ENCODE measurements around the gene PRKCE. TPM values are rescaled to one million over a fixed set of nuclear protein-coding genes. Genes with fewer than 3 reads are reported as not detected.

PRKCE gene
- total and polyA plus RNA-seq, 7 donors: 3.0 to 22.8 (median 16.1) TPM

- Histone ChIP-seq H3K27ac (no peak overlapping the region), H3K4me1 (peaks cover 4% of the 10 kb centered on the region), H3K27me3 (ENCODE audit: insufficient read depth in 3 of 3, low read length in 2 of 3) (no peaks in the 10 kb centered on the region), H3K4me3 (no peak overlapping the region), H3K36me3 (ENCODE audit: insufficient read depth in 1 of 2, low read depth in 1 of 2) (peaks cover 0 to 4% of the 10 kb centered on the region in 2 donors), H3K9me3 (no peaks in the 10 kb centered on the region)
- DNase-seq (no peak), ATAC-seq (no peak)
- intact Hi-C loops (cut with DNase I): loop anchor here in 1 of 2 donors (5.0 kb wide), 1 partner anchor 368 kb away; no protein-coding TSS in a partner anchor
- 81 to 92% (median 87%) methylated on average over 3 of the region's 3 CpGs for WGBS, 3 donors
- TF ChIP-seq, protein P1, sequence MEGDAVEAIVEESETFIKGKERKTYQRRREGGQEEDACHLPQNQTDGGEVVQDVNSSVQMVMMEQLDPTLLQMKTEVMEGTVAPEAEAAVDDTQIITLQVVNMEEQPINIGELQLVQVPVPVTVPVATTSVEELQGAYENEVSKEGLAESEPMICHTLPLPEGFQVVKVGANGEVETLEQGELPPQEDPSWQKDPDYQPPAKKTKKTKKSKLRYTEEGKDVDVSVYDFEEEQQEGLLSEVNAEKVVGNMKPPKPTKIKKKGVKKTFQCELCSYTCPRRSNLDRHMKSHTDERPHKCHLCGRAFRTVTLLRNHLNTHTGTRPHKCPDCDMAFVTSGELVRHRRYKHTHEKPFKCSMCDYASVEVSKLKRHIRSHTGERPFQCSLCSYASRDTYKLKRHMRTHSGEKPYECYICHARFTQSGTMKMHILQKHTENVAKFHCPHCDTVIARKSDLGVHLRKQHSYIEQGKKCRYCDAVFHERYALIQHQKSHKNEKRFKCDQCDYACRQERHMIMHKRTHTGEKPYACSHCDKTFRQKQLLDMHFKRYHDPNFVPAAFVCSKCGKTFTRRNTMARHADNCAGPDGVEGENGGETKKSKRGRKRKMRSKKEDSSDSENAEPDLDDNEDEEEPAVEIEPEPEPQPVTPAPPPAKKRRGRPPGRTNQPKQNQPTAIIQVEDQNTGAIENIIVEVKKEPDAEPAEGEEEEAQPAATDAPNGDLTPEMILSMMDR (IDR thresholded peaks at IDR 0.05): no peak
Measured at GRCh38 chr2:45994060-45994459, 342.6 kb downstream of the PRKCE start.

DNA sequence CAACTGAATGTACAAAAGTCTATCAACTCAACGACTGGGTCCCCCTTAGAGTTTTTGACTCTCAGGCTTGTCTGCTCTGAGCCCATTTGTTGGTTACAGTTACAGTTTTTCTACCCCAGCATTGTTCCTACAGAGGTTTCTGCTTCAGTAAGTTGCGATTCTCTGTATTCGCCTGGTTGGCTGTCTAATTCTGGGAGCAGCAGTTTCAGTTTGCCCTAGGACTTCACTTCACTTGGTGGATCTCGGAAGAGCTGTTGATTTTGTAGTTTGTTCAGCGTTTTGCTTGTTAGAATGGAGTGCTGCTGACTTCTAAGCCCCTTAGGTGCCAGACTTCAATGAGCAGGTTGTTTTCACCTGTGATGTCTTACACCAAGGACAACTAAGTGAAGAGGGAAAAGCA is 349.2 kb downstream of the PRKCE start:
- Histone ChIP-seq H3K36me3 (ENCODE audit: insufficient read depth in 1 of 2, low read depth in 1 of 2) (peaks cover 0 to 21% of the 10 kb centered on the region in 2 donors), H3K4me1 (no peaks in the 10 kb centered on the region), H3K4me3 (no peak overlapping the region), H3K9me3 (no peaks in the 10 kb centered on the region), H3K27me3 (ENCODE audit: insufficient read depth in 3 of 3, low read length in 2 of 3) (no peaks in the 10 kb centered on the region), H3K27ac (no peak overlapping the region)
- WGBS, 3 donors: 92 to 96% (median 93%) methylated on average over 5 of the region's 5 CpGs
- ATAC-seq (no peak), DNase-seq (no peak)
- TF ChIP-seq, protein P1 (IDR thresholded peaks at IDR 0.05): no peak
- intact Hi-C loops (cut with DNase I): no loop called here

DNA sequence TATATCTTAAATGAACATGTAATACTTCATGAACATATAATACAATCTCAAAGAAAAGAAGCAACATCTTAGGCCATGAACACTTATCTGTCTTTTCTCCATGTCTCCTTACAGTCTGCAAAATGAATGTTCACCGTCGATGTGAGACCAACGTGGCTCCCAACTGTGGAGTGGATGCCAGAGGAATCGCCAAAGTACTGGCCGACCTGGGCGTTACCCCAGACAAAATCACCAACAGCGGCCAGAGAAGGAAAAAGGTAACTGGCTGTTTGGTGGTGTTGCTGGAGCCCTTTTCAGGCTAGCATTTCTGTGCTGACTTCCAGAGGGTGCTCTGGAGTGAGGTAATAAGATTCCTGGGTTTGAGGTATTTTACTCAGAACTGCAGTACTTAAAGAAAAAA is 349.8 kb downstream of the PRKCE start:
- peaks cover 0 to 27% of the 10 kb centered on the region in 2 donors for H3K36me3 ChIP-seq (ENCODE audit: insufficient read depth in 1 of 2, low read depth in 1 of 2)
- TF ChIP-seq, protein P1 (IDR thresholded peaks at IDR 0.05): no peak
- no peaks in the 10 kb centered on the region for H3K4me1 ChIP-seq
- no peak overlapping the region for H3K27ac ChIP-seq
- 85 to 91% (median 86%) methylated on average over 7 of the region's 7 CpGs for WGBS, 3 donors
- H3K9me3 ChIP-seq: no peaks in the 10 kb centered on the region
- no peaks in the 10 kb centered on the region for H3K27me3 ChIP-seq (ENCODE audit: insufficient read depth in 3 of 3, low read length in 2 of 3)
- intact Hi-C loops (cut with DNase I): no loop called here
- H3K4me3 ChIP-seq: no peak overlapping the region
- ATAC-seq (no peak), DNase-seq (no peak)

DNA sequence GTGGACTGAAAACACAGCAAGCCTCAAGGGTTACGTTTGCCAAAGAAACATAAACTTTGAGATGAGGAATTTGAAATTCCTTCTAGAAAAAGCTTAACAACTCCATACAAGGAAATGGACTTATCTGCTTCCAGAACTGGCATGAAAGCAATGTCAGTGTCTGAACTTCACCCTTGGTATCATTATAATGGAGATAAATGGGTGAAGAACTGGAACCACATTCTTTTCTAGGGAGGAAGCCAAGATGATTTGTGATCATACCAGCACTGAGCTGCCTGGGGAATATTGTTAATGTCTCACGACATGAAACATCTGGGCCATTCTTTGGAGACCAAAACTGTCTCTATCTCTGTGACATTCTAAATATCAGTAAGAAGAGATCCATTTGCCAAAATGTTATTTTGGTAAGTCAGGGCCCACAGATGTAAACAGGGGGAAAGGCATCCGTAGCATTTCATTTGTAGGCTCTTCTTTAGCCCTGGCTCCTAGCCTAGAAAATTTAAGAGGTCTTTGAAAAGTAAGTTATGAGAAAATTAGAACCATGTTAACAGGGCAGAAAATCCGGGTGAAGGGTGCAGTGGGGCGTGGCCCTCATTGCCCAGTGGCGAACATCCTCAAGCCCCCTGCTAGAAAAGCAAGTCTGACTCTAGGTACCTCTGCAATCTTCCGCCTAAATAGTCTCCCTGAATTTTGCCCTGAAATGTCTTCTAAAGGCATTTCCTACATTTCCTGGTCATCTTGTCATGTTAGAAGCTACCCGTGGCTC is 350.4 kb downstream of the PRKCE start:
- TF ChIP-seq, protein P1 (IDR thresholded peaks at IDR 0.05): no peak
- Histone ChIP-seq H3K27ac (no peak overlapping the region), H3K4me1 (no peaks in the 10 kb centered on the region), H3K27me3 (ENCODE audit: insufficient read depth in 3 of 3, low read length in 2 of 3) (no peaks in the 10 kb centered on the region), H3K4me3 (no peak overlapping the region), H3K9me3 (no peaks in the 10 kb centered on the region), H3K36me3 (ENCODE audit: insufficient read depth in 1 of 2, low read depth in 1 of 2) (peaks cover 0 to 34% of the 10 kb centered on the region in 2 donors)
- ATAC-seq (no peak), DNase-seq (no peak)
- WGBS, 3 donors: 73 to 79% (median 76%) methylated on average over 8 of the region's 8 CpGs
- intact Hi-C loops (cut with DNase I): no loop called here

Data from psoas muscle (tissue), 8 donors.